ENCODE data around the gene TRO.

Gene TRO

DNA sequence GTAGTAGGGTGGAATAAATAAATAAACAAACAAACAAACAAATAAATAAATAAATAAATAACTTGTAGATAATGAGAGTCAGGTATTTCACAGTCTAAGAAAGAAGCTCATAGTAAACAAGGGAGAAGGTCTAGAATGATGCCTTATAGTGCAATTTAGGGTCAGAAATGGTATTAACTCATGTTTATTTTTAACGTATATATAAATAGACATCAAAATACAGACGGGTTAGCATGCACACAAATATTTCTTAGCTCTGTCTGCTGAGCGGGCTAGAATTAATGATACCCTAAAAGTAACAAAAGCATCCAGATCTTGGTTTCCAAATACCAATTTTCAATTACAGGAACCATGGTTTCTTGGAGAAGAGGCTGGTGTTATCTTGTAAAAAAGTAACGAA, 56.8 kb downstream of the TRO start:
- no peak for DNase-seq

DNA sequence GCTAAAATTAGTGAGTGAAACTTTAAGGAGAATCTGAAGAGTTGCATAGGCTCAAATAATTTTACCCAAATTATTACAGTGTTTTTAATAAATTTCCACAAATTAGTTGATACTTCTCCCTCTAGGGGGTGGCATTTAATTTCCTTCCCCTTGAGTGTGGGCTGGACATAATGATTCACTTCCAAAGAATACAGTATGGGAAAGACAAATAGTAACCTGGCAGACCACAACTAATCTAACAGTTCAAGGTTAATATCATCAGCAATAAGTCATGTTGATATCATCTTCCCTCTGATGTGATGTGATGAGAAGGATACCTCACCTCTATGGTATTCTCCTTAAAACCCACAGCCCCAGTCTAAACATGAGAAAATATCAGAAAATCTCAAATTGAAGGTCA, 57.8 kb downstream of the TRO start:
- peak; percentile 8 for DNase-seq

- no peak for DNase-seq
Measured at GRCh38 chrX:54979432-54979831, 58.8 kb downstream of the TRO start.

DNA sequence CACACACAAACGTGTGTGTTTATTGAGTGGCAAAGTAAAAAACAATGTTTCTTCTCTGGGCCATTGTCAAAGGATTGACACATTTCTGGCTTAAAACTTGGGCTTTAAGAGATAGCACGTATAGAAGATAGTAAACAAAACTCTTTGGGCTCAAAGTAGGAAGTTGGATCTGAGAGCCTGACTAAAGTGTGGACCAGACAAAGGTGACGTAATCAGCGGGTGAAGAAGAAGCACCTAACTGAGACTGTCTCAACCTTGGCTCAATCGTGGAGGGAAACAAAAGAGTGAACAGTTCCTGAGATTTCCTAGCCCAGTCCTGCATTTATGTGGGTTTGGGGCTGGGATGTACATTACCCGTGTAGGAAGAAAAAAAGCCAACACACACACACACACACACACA, 59.7 kb downstream of the TRO start:
- DNase-seq: no peak
